GM10266 (cell line): ENCODE measurements around the gene RPS16.

Experiments
- DNase-seq: peaks from one replicate; pipeline ENCODE4 v3.0.0; 2012; ENCODE audit errors: extremely low spot score
- CTCF ChIP-seq: IDR thresholded peaks from 2 replicates; pipeline ENCODE4 v1.5.1; 2012; ENCODE audit warnings: mild to moderate bottlenecking, low read depth; ENCODE audit not compliant: control insufficient read depth, insufficient read depth; ENCODE audit errors: missing control alignments

RPS16 gene

DNA sequence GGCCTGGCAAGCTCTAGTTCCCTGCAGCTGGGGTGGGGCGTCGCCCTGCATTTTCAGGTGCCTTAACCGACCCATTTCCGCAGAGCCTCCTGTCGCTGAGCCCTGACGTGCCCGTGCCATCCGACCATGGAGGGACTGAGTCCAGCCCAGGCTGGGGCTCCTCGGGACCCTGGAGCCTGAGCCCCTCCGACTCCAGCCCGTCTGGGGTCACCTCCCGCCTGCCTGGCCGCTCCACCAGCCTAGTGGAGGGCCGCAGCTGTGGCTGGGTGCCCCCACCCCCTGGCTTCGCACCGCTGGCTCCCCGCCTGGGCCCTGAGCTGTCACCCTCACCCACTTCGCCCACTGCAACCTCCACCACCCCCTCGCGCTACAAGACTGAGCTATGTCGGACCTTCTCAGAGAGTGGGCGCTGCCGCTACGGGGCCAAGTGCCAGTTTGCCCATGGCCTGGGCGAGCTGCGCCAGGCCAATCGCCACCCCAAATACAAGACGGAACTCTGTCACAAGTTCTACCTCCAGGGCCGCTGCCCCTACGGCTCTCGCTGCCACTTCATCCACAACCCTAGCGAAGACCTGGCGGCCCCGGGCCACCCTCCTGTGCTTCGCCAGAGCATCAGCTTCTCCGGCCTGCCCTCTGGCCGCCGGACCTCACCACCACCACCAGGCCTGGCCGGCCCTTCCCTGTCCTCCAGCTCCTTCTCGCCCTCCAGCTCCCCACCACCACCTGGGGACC lies 27.9 kb downstream of the RPS16 start:
- no peak for DNase-seq
- no peak for TF ChIP-seq CTCF

DNA sequence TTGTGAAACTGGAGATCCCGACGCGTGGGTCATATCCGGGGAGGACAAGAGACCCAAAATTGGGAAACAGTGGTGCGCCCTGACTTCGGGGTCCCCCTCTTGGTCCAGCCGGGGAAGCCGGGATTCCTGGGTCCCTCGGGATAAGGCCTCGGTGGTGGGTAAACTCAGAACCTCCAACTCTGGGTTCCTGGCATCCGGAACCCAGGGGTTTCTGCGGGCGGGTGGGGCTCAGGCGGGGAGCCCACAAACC lies 28.4 kb downstream of the RPS16 start:
- no peak for DNase-seq
- TF ChIP-seq CTCF = no peak

DNA sequence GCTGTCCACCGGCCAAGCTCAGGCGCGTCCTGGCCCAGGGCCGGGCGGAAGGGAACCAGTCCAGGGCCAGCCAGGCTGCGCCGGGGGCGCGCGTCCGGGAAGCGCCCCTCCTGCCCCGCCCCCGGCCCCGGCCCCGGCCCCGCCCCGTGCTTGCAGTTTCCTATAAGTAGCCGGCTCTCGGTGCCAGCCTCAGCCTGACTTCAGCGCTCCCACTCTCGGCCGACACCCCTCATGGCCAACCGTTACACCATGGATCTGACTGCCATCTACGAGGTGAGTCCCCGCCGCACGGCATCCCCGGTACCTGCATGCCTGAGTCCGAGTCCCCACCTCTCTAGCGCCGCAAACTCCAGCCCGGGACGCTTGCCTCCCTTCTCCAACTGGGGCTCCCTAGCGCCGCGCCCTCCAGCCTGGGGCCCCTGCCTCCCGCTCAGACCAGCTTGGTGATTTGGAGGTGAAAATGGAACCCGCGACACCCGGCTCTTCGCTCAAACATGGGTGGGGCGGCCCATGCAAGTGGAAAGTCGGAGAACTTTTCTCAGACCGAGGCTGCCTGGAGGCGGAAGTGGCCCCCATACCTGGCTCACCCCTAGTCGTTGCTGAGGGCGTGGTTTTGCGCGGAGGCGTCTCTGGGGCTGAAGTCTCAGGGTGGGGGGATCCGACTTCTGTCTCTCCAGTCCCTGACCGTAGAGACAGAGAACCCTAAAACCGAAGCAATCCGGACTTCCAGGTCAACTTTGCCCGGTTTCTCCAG lies 28.9 kb downstream of the RPS16 start, which contains the start of gene ZFP36:
Gene ZFP36 (plus strand): TSS at position 192 of the 754 bp plus-strand sequence. CDS start 58 bp downstream, at position 250.
- peak; percentile 91 for DNase-seq
- no peak for TF ChIP-seq CTCF

- DNase-seq = peak; percentile 75
- TF ChIP-seq CTCF = no peak
Observed at GRCh38 chr19:39405958-39406655, 29.6 kb downstream of the RPS16 start.

GRCh38 chr19:39405261-39405957 lies 30.3 kb downstream of the RPS16 start:
- TF ChIP-seq CTCF = no peak
- DNase-seq = no peak

DNA sequence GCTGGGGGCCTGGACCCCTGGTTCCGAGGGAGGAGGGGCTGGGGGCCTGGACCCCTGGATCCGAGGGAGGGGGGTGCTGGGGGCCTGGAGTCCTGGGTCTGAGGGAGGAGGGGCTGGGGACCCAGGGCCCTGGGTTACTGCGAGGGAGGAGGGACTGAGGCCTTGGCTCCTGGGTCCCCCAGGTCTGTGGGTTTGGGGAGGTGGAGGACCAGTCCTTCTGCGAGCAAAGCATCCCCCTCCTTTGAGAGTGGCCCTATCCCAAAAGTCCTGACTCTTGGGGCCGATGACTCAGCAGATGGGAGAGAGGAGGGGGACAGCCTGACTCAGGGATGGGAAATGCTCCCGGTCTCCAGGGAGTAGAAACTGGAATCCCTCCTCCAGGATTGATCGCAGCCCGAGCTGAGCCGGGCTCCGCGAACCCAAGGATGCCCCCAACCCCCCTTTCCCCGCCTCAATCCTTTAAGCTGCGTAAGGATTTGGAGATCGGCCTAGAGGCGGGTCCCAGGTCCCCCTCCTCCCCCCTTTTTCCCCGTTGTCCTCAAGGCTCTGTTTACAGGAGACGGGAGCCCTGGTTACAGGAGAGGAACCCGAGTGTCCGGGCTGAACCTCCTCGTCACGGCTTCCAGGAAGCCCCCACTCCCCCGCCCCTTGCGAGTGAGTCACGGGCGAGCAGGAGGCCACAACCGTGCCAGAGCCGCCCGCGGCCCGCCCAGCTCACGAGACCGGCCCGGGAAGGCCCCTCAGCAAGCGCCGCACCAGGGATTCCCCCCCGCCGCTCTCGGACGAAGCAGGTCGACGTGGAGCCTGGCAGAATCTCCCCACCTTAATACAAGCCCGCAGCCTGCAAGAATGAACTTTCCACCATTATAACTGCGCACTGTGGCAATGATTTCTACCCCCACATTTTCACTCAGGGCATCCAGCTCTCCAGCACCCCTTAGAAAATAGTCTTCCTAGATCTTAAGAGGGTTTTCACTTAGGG lies 32.1 kb downstream of the RPS16 start:
- peak; percentile 83 for DNase-seq
- no peak for TF ChIP-seq CTCF
